Activated naive CD4-positive, alpha-beta T cell treated with anti-CD3 and anti-CD28 coated beads, Interleukin-2, amount 50 U/mL, for 16 hours (primary cell): ENCODE data around the gene MRPL51.

ENCODE experiments used
- DNase-seq: peaks from one replicate; pipeline ENCODE4 v3.0.0-alpha.2; 2020

Gene MRPL51

GRCh38 chr12:6492838-6493496 is at the start of gene MRPL51:
Gene MRPL51, minus strand, starts transcription at chr12:6493262. Its CDS starts 126 bp downstream, at chr12:6493136.
- peak; percentile 99 for DNase-seq

- no peak for DNase-seq
Observed at GRCh38 chr12:6542209-6543009, 49.3 kb upstream of the MRPL51 start.

- DNase-seq: no peak
Observed at GRCh38 chr12:6541371-6542165, 48.5 kb upstream of the MRPL51 start.

GRCh38 chr12:6540181-6540877 is 47.3 kb upstream of the MRPL51 start:
- DNase-seq: no peak

- DNase-seq: no peak
Observed at GRCh38 chr12:6539707-6540134, 46.7 kb upstream of the MRPL51 start.

- no peak for DNase-seq
Observed at GRCh38 chr12:6539314-6539682, 46.2 kb upstream of the MRPL51 start.

GRCh38 chr12:6538420-6539313 is 45.6 kb upstream of the MRPL51 start:
- no peak for DNase-seq

- peak; percentile 83 for DNase-seq
Observed at GRCh38 chr12:6537580-6538419, 44.7 kb upstream of the MRPL51 start.

GRCh38 chr12:6536894-6537579 is 44.0 kb upstream of the MRPL51 start:
- no peak for DNase-seq

GRCh38 chr12:6535960-6536847 is 43.1 kb upstream of the MRPL51 start:
- DNase-seq: no peak

- DNase-seq: no peak
Observed at GRCh38 chr12:6535697-6535946, 42.6 kb upstream of the MRPL51 start.

- peak; percentile 78 for DNase-seq
Observed at GRCh38 chr12:6534945-6535696, 42.1 kb upstream of the MRPL51 start.

GRCh38 chr12:6534695-6534944 is 41.6 kb upstream of the MRPL51 start:
- DNase-seq: no peak

- peak; percentile 90 for DNase-seq
Observed at GRCh38 chr12:6533923-6534694, 41.0 kb upstream of the MRPL51 start, which contains the start of gene GAPDH. Gene GAPDH, plus strand, starts transcription at chr12:6534517. Its CDS starts 316 bp downstream, at chr12:6534833.

- no peak for DNase-seq
Observed at GRCh38 chr12:6533653-6533922, 40.5 kb upstream of the MRPL51 start.

- peak; percentile 23 for DNase-seq
Observed at GRCh38 chr12:6532927-6533652, 40.0 kb upstream of the MRPL51 start.

- DNase-seq: peak; percentile 83
Observed at GRCh38 chr12:6532051-6532926, 39.2 kb upstream of the MRPL51 start.
